Mesendoderm (in vitro differentiated cells): ENCODE data around the gene SAMD9.

Source experiments
- DNase-seq: peaks from one replicate; pipeline ENCODE4 v3.0.0; 2013
- H2AK5ac ChIP-seq: 2 replicates; pipeline ENCODE4 v1.6.1; 2013; ENCODE audit warnings: low read length, inconsistent platforms
- H2BK120ac ChIP-seq: 2 replicates; pipeline ENCODE4 v1.6.1; 2013; ENCODE audit warnings: low read depth, mild to moderate bottlenecking, low read length, moderate library complexity, mixed read lengths
- H2BK15ac ChIP-seq: replicated peaks from 2 replicates; pipeline ENCODE4 v1.6.1; 2013; ENCODE audit warnings: low read depth, mild to moderate bottlenecking, moderate library complexity
- H2BK5ac ChIP-seq: 2 replicates; pipeline ENCODE4 v1.6.1; 2013; ENCODE audit warnings: low read length, inconsistent platforms
- H3K18ac ChIP-seq: 2 replicates; pipeline ENCODE4 v1.6.1; 2013; ENCODE audit warnings: mild to moderate bottlenecking, low read length, mixed read lengths
- H3K23ac ChIP-seq: one replicate; pipeline ENCODE4 v1.6.1; 2013; ENCODE audit warnings: low read length
- H3K27ac ChIP-seq: 2 replicates; pipeline ENCODE4 v1.5.1; 2013; ENCODE audit warnings: low read depth, mild to moderate bottlenecking, inconsistent platforms, low read length, moderate library complexity
- H3K27me3 ChIP-seq: 2 replicates; pipeline ENCODE4 v1.6.1; 2013; ENCODE audit warnings: low read length, control low read depth, mild to moderate bottlenecking, inconsistent platforms; ENCODE audit not compliant: insufficient read depth, poor library complexity
- H3K36me3 ChIP-seq: 2 replicates; pipeline ENCODE4 v1.6.1; 2013; ENCODE audit warnings: low read length, inconsistent platforms; ENCODE audit not compliant: control insufficient read depth, insufficient read depth
- H3K4ac ChIP-seq: one replicate; pipeline ENCODE4 v1.6.1; 2013; ENCODE audit warnings: low read depth, mild to moderate bottlenecking, low read length, moderate library complexity
- H3K4me1 ChIP-seq: 2 replicates; pipeline ENCODE4 v1.6.1; 2013; ENCODE audit warnings: low read depth, low read length, inconsistent platforms; ENCODE audit not compliant: control insufficient read depth
- H3K4me2 ChIP-seq: 2 replicates; pipeline ENCODE4 v1.6.1; 2013; ENCODE audit warnings: low read length
- H3K4me3 ChIP-seq: 2 replicates; pipeline ENCODE4 v1.5.1; 2013; ENCODE audit warnings: mild to moderate bottlenecking, low read length
- H3K56ac ChIP-seq: one replicate; pipeline ENCODE4 v1.6.1; 2013; ENCODE audit warnings: low read length
- H3K79me1 ChIP-seq: 2 replicates; pipeline ENCODE4 v1.6.1; 2013; ENCODE audit warnings: low read length, inconsistent platforms
- H3K79me2 ChIP-seq: 2 replicates; pipeline ENCODE4 v1.6.1; 2013; ENCODE audit warnings: mild to moderate bottlenecking, low read length; ENCODE audit not compliant: control insufficient read depth, insufficient read depth
- H3K9ac ChIP-seq: 2 replicates; pipeline ENCODE4 v1.6.1; 2013; ENCODE audit warnings: low read length, inconsistent platforms
- H4K5ac ChIP-seq: one replicate; pipeline ENCODE4 v1.6.1; 2013; ENCODE audit warnings: low read length
- H4K8ac ChIP-seq: one replicate; pipeline ENCODE4 v1.6.1; 2013; ENCODE audit warnings: low read depth, mild to moderate bottlenecking, control low read depth, low read length, moderate library complexity
- WGBS: extraction: QIAGEN DNeasy Blood & Tissue Kit; methylation state at CpG from one replicate; pipeline ENCODE4 v1.1.7; 2013; ENCODE audit warnings: low lambda C conversion rate, missing lambda C conversion rate; ENCODE audit not compliant: insufficient coverage; ENCODE audit errors: extremely low coverage; 5-methylcytosine and 5-hydroxymethylcytosine counted together

SAMD9 gene

DNA sequence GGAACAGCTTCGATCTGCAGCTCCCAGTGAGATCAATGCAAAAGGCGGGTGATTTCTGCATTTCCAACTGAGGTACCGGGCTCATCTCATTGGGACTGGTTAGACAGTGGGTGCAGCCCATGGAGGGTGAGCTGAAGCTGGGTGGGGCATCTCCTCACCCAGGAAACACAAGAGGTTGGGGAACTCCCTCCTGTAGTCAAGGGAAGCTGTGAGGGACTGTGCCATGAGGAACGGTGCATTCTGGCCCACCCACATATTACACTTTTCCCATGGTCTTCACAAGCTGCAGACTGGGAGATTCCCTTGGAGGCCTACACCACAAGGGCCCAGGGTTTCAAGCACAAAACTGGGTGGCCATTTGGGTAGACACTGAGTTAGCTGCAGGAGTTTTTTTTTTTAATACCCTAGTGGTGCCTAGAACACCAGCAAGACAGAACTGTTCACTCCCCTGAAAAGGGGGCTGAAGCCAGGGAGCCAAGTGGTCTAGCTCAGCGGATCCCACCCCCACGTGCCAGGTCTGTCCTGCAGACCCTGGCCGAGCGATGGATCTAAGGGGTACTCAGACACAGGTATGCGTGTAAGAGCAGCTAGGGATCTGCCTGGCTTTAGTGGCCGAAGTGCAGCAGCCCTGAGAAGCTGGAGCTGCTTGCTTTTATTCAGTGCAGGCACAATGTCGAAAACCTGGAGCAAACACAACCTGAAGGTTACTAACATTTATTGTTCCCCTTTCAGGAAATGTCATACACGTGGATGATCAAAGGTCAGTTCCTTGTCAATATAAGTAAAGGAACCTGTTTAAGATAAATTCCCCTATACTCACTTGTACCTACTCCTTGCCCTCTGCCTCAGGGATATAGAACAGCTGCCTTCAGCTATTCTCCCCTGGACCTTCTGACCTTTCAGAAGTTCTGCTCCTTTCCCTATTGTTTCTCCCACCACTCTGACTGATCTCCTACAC, 3.1 kb upstream of the SAMD9 start:
- H2AK5ac ChIP-seq, result no peak overlapping the region
- H3K27ac ChIP-seq, result no peak overlapping the region
- H2BK120ac ChIP-seq, result no peak overlapping the region
- H3K9ac ChIP-seq, result no peak overlapping the region
- H3K23ac ChIP-seq, result no peak overlapping the region
- no peak overlapping the region for H3K18ac ChIP-seq
- no peak for DNase-seq
- no peak overlapping the region for H2BK5ac ChIP-seq
- no peak overlapping the region for H3K4me3 ChIP-seq
- no peak overlapping the region for H3K4ac ChIP-seq
- no peak overlapping the region for H3K56ac ChIP-seq
- H2BK15ac ChIP-seq, result no peak overlapping the region
- H3K79me2 ChIP-seq, result no peaks in the 10 kb centered on the region
- no peaks in the 10 kb centered on the region for H3K79me1 ChIP-seq
- no peaks in the 10 kb centered on the region for H3K36me3 ChIP-seq
- H4K5ac ChIP-seq, result no peak overlapping the region
- H3K4me2 ChIP-seq, result no peak overlapping the region
- no peak overlapping the region for H4K8ac ChIP-seq
- H3K27me3 ChIP-seq, result no peaks in the 10 kb centered on the region
- no peaks in the 10 kb centered on the region for H3K4me1 ChIP-seq
- no CpG with 5 or more reads among the region's 12 CpGs for WGBS

DNA sequence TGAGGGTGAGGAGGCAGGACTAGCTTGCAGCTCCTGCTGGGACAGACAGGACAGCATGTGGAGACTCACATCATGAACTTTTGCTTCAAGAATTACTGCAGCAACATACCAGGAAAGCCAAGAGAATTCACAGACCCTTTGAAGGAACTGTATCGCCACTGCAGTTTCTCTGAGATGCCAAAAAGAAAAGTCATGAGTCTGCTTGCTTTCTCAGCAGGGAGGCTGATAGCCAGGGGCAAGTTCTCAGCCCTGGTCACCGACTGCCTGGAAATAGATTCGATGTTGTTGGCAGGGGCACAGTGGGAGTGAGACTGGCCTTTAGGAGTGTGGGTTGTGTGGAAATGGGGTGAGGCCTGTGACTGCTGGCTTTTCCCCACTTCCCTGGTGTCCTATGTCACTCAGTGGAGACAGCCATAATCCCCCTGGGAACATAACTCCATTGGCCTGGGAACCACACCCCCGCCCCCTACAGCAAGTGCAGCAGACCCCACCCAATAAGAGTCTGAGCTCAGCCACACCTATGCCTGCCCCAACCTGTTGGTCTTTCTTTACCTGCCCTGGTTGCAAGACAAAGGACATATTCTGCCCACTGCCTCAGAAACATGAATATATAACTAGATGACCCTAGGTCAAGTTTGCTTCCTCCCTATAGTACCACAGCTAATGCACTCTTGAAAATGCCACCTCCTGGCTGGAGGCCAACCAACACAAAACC, 1.6 kb upstream of the SAMD9 start:
- WGBS, result no CpG with 5 or more reads among the region's 4 CpGs
- no peak overlapping the region for H3K23ac ChIP-seq
- H3K27me3 ChIP-seq, result no peaks in the 10 kb centered on the region
- H3K36me3 ChIP-seq, result no peaks in the 10 kb centered on the region
- no peak overlapping the region for H2BK120ac ChIP-seq
- H3K27ac ChIP-seq, result no peak overlapping the region
- H2BK15ac ChIP-seq, result no peak overlapping the region
- H3K4me1 ChIP-seq, result no peaks in the 10 kb centered on the region
- no peak overlapping the region for H3K9ac ChIP-seq
- H2AK5ac ChIP-seq, result no peak overlapping the region
- H3K18ac ChIP-seq, result no peak overlapping the region
- no peak overlapping the region for H3K4ac ChIP-seq
- peak; percentile 59 for DNase-seq
- H3K4me3 ChIP-seq, result no peak overlapping the region
- no peak overlapping the region for H3K4me2 ChIP-seq
- H3K56ac ChIP-seq, result no peak overlapping the region
- H3K79me1 ChIP-seq, result no peaks in the 10 kb centered on the region
- H4K5ac ChIP-seq, result no peak overlapping the region
- no peak overlapping the region for H2BK5ac ChIP-seq
- no peaks in the 10 kb centered on the region for H3K79me2 ChIP-seq
- H4K8ac ChIP-seq, result no peak overlapping the region

DNA sequence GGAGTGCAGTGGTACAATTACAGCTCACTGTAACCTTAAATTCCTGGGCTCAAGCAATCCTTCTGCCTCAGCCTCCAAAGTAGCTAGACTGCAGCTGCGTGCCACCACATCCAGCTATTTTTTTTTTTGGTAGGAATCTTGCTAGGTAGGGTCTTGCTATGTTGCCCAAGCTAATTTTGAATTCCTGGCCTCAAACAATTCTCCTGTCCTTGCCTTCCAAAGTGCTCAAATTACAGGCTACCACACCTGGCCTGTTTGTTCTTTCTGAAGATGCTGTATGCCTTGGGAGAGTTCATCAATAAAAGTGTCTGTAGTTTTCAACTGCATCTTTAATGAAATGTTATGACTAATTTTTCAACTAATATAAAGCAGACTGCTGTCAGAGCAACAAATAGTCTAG, 452 bp downstream of the SAMD9 start:
- no peak for DNase-seq
- H3K4ac ChIP-seq, result no peak overlapping the region

DNA sequence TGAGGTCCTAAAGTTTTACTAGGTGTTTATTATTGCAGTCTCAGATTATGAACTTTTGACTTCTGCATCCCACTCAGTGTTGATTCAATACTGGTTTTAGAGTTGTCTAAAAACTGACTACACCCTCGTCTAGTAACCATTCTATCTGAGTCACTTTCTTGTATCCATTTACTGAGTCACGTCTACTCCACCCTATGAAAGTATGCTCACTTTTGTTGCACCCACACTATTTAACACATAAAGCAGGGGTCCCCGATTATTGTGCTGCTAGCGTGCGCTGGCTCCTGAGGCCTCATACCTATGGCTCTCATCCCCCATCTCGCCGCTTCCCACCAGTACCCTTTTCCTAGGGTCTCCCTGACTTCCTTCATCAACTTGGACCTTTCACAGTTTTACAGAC, 2.0 kb downstream of the SAMD9 start:
- Histone ChIP-seq H4K5ac (no peak overlapping the region), H3K18ac (no peak overlapping the region), H3K4ac (no peak overlapping the region), H3K27ac (no peak overlapping the region), H3K9ac (no peak overlapping the region), H3K27me3 (no peaks in the 10 kb centered on the region), H2AK5ac (no peak overlapping the region), H2BK15ac (no peak overlapping the region), H3K23ac (no peak overlapping the region), H2BK5ac (no peak overlapping the region), H2BK120ac (no peak overlapping the region), H3K4me2 (no peak overlapping the region), H3K56ac (no peak overlapping the region), H3K4me3 (no peak overlapping the region), H3K4me1 (no peaks in the 10 kb centered on the region), H3K79me2 (no peaks in the 10 kb centered on the region), H4K8ac (no peak overlapping the region), H3K36me3 (no peaks in the 10 kb centered on the region), H3K79me1 (no peaks in the 10 kb centered on the region)
- no peak for DNase-seq
- WGBS, result no CpG with 5 or more reads among the region's 7 CpGs

More for the DNA sequence above, 452 bp downstream of the SAMD9 start:
- Histone ChIP-seq H3K79me2 (no peaks in the 10 kb centered on the region), H4K5ac (no peak overlapping the region), H3K23ac (no peak overlapping the region), H3K4me3 (no peak overlapping the region), H2BK5ac (no peak overlapping the region), H4K8ac (no peak overlapping the region), H3K4me1 (no peaks in the 10 kb centered on the region), H3K18ac (no peak overlapping the region), H3K36me3 (no peaks in the 10 kb centered on the region), H3K4me2 (no peak overlapping the region), H2BK120ac (no peak overlapping the region), H3K9ac (no peak overlapping the region), H2AK5ac (no peak overlapping the region), H3K27me3 (no peaks in the 10 kb centered on the region), H2BK15ac (no peak overlapping the region), H3K79me1 (no peaks in the 10 kb centered on the region), H3K56ac (no peak overlapping the region), H3K27ac (no peak overlapping the region)
- no CpG with 5 or more reads among the region's 1 CpG for WGBS

DNA sequence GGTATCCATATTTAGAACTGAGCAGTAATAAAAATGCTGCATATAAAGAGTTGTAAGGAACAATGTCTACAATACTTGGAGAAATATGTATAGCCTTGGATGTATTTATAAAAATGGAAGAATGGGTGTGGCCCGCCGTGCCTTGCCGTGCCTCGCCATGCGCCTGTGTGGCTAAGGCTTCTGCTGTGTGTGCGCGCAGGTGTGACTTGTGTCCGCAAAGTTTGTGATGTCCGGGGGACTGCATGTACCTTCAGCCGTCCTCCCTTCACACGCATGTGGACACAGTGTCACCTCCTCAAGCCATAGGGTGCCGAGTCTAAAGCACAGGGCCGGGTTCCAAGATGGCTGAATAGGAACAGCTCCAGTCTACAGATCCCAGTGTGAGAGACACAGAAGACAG, 9.8 kb downstream of the SAMD9 start:
- Histone ChIP-seq H3K23ac (no peak overlapping the region), H3K79me2 (no peaks in the 10 kb centered on the region), H2BK5ac (no peak overlapping the region), H3K27ac (no peak overlapping the region), H3K56ac (no peak overlapping the region), H3K9ac (no peak overlapping the region), H3K79me1 (no peaks in the 10 kb centered on the region), H3K4ac (no peak overlapping the region), H2BK15ac (no peak overlapping the region), H2AK5ac (no peak overlapping the region), H2BK120ac (no peak overlapping the region), H3K36me3 (no peaks in the 10 kb centered on the region), H3K4me1 (no peaks in the 10 kb centered on the region), H3K4me3 (no peak overlapping the region), H4K8ac (no peak overlapping the region), H4K5ac (no peak overlapping the region), H3K4me2 (no peak overlapping the region), H3K27me3 (no peaks in the 10 kb centered on the region), H3K18ac (no peak overlapping the region)
- no peak for DNase-seq
- no CpG with 5 or more reads among the region's 13 CpGs for WGBS
